ENCODE measurements around the gene ATP7B.

The ATP7B gene

DNA sequence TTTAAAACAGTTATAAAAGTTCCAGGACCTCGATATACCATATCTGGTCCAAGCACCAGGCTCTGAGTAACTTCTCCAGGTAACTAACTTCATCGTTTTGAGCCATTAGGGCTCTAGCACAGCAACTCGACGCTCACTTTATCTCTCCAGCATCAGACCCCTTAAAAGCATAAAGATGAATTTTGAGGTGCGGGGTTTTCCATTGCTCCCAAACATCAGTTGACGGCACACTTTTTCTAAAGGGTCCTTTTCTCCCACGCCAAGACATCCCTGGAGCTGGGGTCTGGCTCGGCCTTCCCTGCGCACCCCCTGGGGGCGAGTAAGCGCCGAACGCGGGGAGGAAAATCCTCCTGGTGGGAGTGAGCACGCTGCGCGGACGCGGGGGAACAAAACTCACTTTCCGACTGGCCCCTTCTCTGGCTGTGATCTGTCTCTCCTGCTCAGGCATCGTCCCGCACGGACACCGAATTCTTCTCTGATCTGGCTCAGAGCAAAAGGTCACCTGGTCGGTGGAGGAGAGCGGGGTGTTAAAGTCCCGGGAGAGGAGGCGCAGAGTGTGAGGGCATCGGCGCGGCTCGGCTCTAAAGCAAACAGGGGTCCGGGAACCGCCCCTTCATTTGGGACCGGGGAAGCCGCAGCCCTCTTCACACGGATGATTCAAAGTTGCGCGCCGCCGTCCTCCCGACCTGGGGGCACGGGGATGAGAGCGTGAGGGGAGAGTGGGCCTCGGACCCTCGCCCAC lies at the start of gene ATP7B:
ATP7B (minus strand) TSS at position 561 of the 742 bp plus-strand sequence; CDS start at position 448, 113 bp downstream.
- no peak for DNase-seq (ENCODE audit: low read depth)
- H3K4me3 ChIP-seq (replicated peaks; ENCODE audit: low read depth, low read length), result peak within 1 kb of the TSS; percentile 75
- TF ChIP-seq, protein P1, sequence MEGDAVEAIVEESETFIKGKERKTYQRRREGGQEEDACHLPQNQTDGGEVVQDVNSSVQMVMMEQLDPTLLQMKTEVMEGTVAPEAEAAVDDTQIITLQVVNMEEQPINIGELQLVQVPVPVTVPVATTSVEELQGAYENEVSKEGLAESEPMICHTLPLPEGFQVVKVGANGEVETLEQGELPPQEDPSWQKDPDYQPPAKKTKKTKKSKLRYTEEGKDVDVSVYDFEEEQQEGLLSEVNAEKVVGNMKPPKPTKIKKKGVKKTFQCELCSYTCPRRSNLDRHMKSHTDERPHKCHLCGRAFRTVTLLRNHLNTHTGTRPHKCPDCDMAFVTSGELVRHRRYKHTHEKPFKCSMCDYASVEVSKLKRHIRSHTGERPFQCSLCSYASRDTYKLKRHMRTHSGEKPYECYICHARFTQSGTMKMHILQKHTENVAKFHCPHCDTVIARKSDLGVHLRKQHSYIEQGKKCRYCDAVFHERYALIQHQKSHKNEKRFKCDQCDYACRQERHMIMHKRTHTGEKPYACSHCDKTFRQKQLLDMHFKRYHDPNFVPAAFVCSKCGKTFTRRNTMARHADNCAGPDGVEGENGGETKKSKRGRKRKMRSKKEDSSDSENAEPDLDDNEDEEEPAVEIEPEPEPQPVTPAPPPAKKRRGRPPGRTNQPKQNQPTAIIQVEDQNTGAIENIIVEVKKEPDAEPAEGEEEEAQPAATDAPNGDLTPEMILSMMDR (IDR thresholded peaks at IDR 0.05; ENCODE audit: low read length, missing control alignments), result peak; percentile 25

DNA sequence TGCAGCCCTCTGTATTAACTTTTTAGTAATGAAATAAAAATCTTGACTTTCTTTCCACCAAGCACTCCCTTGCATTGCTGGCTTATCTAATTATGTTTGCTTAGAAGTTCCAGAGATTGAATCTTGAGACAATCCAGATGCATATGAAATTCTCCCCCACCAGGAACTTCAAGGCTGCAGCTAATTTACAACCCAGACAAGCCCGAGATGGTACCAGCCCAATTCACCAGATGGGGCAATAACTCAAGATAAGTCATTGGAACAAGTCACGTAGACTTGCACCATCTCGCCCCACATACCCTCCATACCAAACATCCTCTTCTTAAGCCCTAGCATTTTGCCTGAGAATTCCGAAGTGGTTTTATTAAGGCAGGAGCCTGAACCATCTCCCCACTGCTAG lies 42.2 kb upstream of the ATP7B start:
- TF ChIP-seq, protein P1 (IDR thresholded peaks at IDR 0.05; ENCODE audit: low read length, missing control alignments), result no peak
- no peak overlapping the region for H3K4me3 ChIP-seq (replicated peaks; ENCODE audit: low read depth, low read length)
- no peak for DNase-seq (ENCODE audit: low read depth)

DNA sequence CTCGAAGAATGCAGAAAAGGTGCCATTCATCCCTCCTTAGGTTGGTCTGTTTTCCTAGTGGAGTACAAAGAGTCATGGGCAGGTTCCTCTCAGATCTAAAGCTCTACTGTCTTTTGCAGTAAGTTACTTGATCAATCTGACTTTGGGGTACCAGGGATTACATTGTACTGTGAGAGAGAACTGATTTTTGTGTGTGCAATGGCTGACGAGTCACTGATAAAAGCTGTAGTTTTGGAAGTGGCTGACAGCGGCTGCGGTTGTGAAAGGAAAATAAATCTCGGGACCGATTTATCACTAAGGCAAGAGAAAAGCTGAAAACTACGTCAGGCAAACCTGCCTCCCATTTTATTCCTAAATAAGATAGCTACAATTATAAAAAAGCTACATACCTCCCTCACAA lies 40.1 kb upstream of the ATP7B start:
- DNase-seq (ENCODE audit: low read depth), result no peak
- TF ChIP-seq, protein P1 (IDR thresholded peaks at IDR 0.05; ENCODE audit: low read length, missing control alignments), result no peak
- H3K4me3 ChIP-seq (replicated peaks; ENCODE audit: low read depth, low read length), result no peak overlapping the region

DNA sequence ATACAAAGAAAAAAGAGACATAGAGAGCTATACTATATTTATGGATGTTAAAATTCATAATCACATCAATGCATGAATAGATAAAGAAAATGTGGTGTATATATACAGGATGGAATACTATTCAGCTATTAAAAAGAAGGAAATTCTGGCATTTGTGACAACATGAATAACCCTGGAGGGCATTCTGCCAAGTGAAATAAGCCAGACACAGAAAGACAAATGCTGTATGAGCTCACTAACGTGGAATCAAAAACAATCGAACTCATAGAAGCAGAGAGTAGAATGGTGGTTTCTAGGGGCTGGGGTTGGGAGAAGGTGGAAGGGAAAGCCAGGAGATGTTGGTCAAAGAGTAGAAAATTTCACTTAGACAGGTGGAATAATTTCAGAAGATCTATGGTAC lies 37.3 kb upstream of the ATP7B start:
- TF ChIP-seq, protein P1 (IDR thresholded peaks at IDR 0.05; ENCODE audit: low read length, missing control alignments), result no peak
- H3K4me3 ChIP-seq (replicated peaks; ENCODE audit: low read depth, low read length), result no peak overlapping the region
- DNase-seq (ENCODE audit: low read depth), result peak; percentile 21

DNA sequence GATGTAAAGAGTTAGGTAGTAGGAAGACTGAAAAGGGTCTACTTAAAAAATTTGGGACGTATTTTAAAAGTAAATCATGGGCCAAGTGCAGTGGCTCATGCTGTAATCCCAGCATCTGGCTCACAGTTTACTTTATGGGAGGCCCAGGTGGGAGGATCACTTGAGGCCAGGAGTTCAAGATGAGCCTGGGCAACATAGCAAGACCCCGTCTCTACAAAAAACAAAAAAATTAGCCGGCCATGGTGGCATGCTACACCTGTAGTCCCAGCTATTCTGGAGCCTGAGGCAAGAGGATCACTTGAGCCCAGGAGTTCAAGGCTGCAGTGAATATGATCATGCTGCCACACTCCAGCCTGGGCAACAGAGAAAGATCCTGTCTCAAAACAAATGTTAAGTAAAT lies 36.2 kb upstream of the ATP7B start:
- no peak for DNase-seq (ENCODE audit: low read depth)
- TF ChIP-seq, protein P1 (IDR thresholded peaks at IDR 0.05; ENCODE audit: low read length, missing control alignments), result no peak
- H3K4me3 ChIP-seq (replicated peaks; ENCODE audit: low read depth, low read length), result no peak overlapping the region

DNA sequence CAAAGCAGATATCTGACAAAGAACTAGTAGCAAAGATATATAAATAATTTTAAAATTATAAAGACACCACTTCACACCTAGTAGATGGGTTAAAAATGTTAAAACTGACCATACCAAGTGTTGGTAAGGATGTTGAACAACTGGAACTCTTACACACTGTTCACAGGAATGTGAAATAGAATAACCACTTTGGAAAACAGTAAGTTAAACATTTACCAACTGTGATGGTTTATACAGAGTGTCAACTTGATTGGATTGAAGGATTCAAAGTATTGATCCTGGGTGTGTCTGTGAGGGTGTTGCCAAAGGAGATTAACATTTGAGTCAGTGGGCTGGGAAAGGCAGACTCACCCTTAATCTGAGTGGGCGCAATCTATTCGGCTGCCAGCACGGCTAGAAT lies 32.4 kb upstream of the ATP7B start:
- TF ChIP-seq, protein P1 (IDR thresholded peaks at IDR 0.05; ENCODE audit: low read length, missing control alignments), result no peak
- DNase-seq (ENCODE audit: low read depth), result no peak
- no peak overlapping the region for H3K4me3 ChIP-seq (replicated peaks; ENCODE audit: low read depth, low read length)

DNA sequence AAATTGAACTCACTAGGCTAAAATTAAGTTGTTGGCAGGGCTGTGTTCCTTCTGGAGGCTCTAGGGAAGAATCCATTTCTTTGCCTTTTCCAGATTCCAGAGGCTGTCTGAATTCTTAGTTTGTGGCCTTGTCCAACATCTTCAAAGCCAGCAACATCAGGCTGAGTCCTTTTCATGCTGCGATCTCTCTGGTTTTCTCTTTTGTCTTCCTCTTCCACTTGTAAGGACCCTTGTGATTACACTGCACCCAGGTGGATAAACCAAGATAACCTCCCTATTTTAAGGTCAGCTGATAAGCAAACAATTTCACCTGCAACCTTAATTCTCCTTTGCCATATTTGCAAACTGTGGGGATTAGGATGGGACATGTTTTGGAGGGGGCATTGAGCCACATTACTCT lies 24.8 kb upstream of the ATP7B start:
- TF ChIP-seq, protein P1 (IDR thresholded peaks at IDR 0.05; ENCODE audit: low read length, missing control alignments), result no peak
- no peak for DNase-seq (ENCODE audit: low read depth)
- no peak overlapping the region for H3K4me3 ChIP-seq (replicated peaks; ENCODE audit: low read depth, low read length)
